Ovary (tissue), 3 donors: ENCODE measurements around the gene TCEAL4.

Experiments used
- EP300 ChIP-seq: sonication (generic); formaldehyde crosslinking; IDR thresholded peaks from one replicate; pipeline ENCODE4 v1.6.1; 2017; ENCODE audit warnings: antibody characterized with exemption
- POLR2A ChIP-seq: fragments of 450-650 bp; IDR thresholded peaks from one replicate; pipeline ENCODE4 v1.6.1; 2017; ENCODE audit warnings: antibody characterized with exemption, mild to moderate bottlenecking, moderate library complexity
- TF ChIP-seq, protein P1 (sequence below), 3 donors: fragments of 450-650 bp in 2 of 3; fragments of 200-600 bp in 1 of 3; IDR thresholded peaks; one replicate each; pipeline versions ENCODE4 v1.5.1 to v1.8.0; 2016 to 2022; ENCODE audit warnings: antibody characterized with exemption in 3 of 3, mild to moderate bottlenecking in 1 of 3
- donor health status: DM: no; HTN: no; CAD: no.

DNA sequence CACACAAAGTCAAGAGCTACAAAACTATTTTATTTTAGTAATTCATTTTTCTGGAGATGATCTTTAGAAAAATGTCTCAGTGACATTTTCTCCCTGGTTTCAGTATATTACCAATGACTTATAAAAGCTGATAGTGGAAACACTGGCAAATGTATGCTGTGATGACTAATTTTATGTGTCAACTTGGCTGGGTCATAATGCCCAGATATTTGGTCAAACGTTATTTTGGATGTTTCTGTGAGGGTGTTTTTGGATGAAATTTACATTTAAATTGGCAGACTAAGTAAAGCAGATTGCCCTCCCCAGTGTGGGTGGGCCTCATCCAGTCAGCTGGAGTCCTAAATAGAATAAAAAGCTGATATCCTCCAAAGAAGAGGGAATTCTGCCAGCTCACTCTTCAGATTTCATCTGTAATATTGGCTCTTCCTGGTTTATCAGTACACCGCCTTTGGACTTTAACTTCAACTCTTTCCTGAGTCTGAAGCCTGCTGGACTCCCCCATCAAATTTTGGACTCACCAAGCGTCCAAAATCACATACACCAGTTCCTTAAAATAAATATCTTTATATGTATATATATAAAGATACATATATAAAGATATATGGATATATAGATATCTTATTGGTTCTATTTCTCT lies 34.8 kb upstream of the TCEAL4 start:
- TF ChIP-seq, protein P1, sequence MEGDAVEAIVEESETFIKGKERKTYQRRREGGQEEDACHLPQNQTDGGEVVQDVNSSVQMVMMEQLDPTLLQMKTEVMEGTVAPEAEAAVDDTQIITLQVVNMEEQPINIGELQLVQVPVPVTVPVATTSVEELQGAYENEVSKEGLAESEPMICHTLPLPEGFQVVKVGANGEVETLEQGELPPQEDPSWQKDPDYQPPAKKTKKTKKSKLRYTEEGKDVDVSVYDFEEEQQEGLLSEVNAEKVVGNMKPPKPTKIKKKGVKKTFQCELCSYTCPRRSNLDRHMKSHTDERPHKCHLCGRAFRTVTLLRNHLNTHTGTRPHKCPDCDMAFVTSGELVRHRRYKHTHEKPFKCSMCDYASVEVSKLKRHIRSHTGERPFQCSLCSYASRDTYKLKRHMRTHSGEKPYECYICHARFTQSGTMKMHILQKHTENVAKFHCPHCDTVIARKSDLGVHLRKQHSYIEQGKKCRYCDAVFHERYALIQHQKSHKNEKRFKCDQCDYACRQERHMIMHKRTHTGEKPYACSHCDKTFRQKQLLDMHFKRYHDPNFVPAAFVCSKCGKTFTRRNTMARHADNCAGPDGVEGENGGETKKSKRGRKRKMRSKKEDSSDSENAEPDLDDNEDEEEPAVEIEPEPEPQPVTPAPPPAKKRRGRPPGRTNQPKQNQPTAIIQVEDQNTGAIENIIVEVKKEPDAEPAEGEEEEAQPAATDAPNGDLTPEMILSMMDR (IDR thresholded peaks at IDR 0.05): no peak
- TF ChIP-seq POLR2A (no peak), EP300 (no peak)
